H1 (cell line): ENCODE results near the gene ARPC4. TPM values are rescaled to one million over a fixed set of nuclear protein-coding genes. Genes with fewer than 3 reads are reported as not detected.

Source experiments
- CBX8 ChIP-seq: fragments of 300-800, 300-1000 bp; sonication (generic); IDR thresholded peaks from 2 replicates; pipeline ENCODE4 v1.7.1; 2016; ENCODE audit warnings: low read depth, low read length, borderline replicate concordance
- CHD7 ChIP-seq: fragments of 300-600 bp; sonication (generic); IDR thresholded peaks from 2 replicates; pipeline ENCODE4 v1.7.1; 2012; ENCODE audit warnings: low read length, moderate library complexity, mild to moderate bottlenecking, inconsistent platforms; ENCODE audit not compliant: insufficient replicate concordance
- CTBP2 ChIP-seq: IDR thresholded peaks from 2 replicates; pipeline ENCODE4 v1.7.0; 2011; ENCODE audit warnings: borderline replicate concordance, mild to moderate bottlenecking, moderate library complexity, mixed read lengths, low read length; ENCODE audit not compliant: insufficient read depth, insufficient read length
- FOSL1 ChIP-seq: IDR thresholded peaks from 2 replicates; pipeline ENCODE4 v1.6.1; 2011; ENCODE audit warnings: mild to moderate bottlenecking, low read depth, low read length, moderate library complexity; ENCODE audit not compliant: insufficient read depth
- JUN ChIP-seq: IDR thresholded peaks from 2 replicates; pipeline ENCODE4 v1.6.1; 2011; ENCODE audit warnings: low read depth, mild to moderate bottlenecking, improper control_type of control experiment, low read length
- MAFK ChIP-seq: IDR thresholded peaks from 2 replicates; pipeline ENCODE4 v1.6.1; 2012; ENCODE audit warnings: low read depth, mild to moderate bottlenecking, improper control_type of control experiment, low read length
- PHF8 ChIP-seq: fragments of 200-600 bp; sonication (generic); conservative IDR thresholded peaks from 2 replicates; pipeline ENCODE4 v1.7.1; 2012; ENCODE audit warnings: low read depth, mild to moderate bottlenecking, inconsistent platforms, low read length, moderate library complexity
- RFX5 ChIP-seq: IDR thresholded peaks from 2 replicates; pipeline ENCODE4 v1.6.1; 2011; ENCODE audit warnings: low read depth, low read length, improper control_type of control experiment, borderline replicate concordance
- SP1 ChIP-seq: IDR thresholded peaks from 2 replicates; pipeline ENCODE4 v1.6.1; 2011; ENCODE audit warnings: low read depth, low read length
- SP4 ChIP-seq: IDR thresholded peaks from 2 replicates; pipeline ENCODE4 v1.6.1; 2012; ENCODE audit warnings: low read length, inconsistent platforms
- SRF ChIP-seq: IDR thresholded peaks from 2 replicates; pipeline ENCODE4 v1.6.1; 2011; ENCODE audit warnings: mild to moderate bottlenecking, low read depth, low read length, moderate library complexity
- TAF7 ChIP-seq: optimal IDR thresholded peaks from 2 replicates; pipeline ENCODE3; 2011; ENCODE audit warnings: low read depth, mild to moderate bottlenecking, inconsistent platforms, low read length, moderate library complexity, borderline replicate concordance
- YY1 ChIP-seq: IDR thresholded peaks from 2 replicates; pipeline ENCODE4 v1.6.1; 2011; ENCODE audit warnings: low read depth, mild to moderate bottlenecking, low read length
- polyA plus RNA-seq, 7 experiments: library from polyadenylated mRNA; depleted of rRNA in 3 of 7; stranded (reverse) in 5 of 7; unstranded in 2 of 7; fragments of >200 nt in 5 of 7; fragments of 200-250 nt in 2 of 7; gene quantifications; 1 replicate in 5 of 7; 2 replicates in 1 of 7; 4 replicates in 1 of 7; pipeline versions ENCODE4 v1.2.1 to v1.2.3, GENCODE V29; 2011 to 2013; ENCODE audit warnings: missing spikeins in 2 of 7, mixed read lengths in 2 of 7
- total RNA-seq: library from RNA; stranded (reverse); fragmentation: NEBNext Ultra II Directional; extraction: Animal tissue kit (Norgen Biotek cat#: 25700); gene quantifications from 2 replicates; pipeline ENCODE4 v1.2.1, GENCODE V29; 2021

Gene ARPC4
- total and polyA plus RNA-seq, 2 of the 8 experiments (the other 6 are each of a cell fraction or from before 2014, with no cell fraction given): 138 to 154 TPM

DNA sequence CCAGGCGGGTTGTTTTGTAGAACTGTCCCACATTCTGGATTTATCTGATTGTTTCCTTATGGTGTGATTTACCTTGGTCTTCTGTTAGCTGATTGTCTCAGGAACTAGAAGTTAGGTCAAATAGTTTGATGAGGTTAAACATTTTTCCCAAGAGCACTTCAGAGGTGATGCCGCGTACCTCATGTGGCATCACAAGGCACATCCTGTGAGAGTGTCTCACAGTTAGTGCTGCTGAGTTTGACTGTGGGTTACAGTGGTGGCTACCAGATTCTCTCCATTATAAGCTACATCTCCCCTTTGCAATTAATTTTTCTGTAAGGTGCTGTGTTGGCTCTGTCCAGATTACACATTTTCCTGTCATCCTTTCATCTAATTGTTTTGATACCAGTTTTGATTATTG, 38.4 kb downstream of the ARPC4 start (continued):
- no peak for TF ChIP-seq CHD7
- TF ChIP-seq CTBP2: no peak
- no peak for TF ChIP-seq SP1
- TF ChIP-seq SRF: no peak
- TF ChIP-seq SP4: no peak
- no peak for TF ChIP-seq PHF8
- no peak for TF ChIP-seq RFX5
- TF ChIP-seq FOSL1: no peak
- no peak for TF ChIP-seq CBX8
- no peak for TF ChIP-seq TAF7
- TF ChIP-seq YY1: no peak
- TF ChIP-seq JUN: no peak
- TF ChIP-seq MAFK: no peak
